ENCODE measurements around the gene MEFV. TPM values are rescaled to one million over a fixed set of nuclear protein-coding genes. Genes with fewer than 3 reads are reported as not detected.

Gene MEFV
- total and polyA plus RNA-seq, 2 of the 13 experiments (the other 11 are each of a cell fraction or from before 2014, with no cell fraction given), result 0.22 TPM; not detected in 1

DNA sequence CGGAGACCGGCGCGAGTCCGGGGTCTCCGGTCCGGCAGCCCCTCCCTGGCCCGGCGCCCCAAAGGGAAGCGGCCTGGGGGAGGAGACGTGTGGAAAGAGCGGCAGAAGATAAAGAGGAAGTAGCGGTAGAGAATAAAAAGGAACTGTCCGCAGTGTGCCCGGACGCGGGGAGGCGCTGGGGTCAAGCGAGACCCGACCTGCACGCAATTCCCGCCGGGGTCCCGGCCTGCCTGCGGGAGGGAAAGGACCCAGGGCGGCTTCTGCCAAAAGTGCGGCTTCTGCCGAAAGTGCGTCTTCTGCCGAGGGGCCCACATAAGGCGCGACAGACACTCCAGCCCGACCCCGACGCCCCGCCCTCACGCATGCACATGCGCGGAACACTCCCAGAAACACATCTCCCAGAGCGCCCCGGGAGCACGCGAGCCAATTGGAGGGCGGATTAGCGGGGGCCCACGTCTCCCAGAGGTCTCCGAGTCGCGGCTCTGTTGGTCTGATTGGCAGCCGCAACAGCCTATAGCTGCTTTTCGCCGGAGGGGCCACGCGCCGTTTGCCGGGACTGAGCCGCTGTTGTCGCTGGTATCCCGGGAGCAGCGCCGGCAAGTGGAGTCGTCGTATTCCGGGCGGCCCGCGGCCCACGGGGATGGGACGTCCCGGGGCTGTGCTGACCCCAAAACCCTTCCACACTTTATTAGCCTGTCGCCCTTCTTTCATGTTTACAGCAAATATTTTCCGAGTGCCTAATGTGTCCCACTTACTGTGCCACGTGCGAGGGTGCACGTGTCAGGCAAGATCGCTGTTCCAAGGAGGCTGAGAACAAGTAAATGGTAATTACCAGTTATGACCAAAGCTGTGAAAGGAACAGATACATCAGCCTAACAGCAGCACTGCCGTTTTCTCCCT is 8.0 kb upstream of the MEFV start (continued):
- TF ChIP-seq, protein P1, sequence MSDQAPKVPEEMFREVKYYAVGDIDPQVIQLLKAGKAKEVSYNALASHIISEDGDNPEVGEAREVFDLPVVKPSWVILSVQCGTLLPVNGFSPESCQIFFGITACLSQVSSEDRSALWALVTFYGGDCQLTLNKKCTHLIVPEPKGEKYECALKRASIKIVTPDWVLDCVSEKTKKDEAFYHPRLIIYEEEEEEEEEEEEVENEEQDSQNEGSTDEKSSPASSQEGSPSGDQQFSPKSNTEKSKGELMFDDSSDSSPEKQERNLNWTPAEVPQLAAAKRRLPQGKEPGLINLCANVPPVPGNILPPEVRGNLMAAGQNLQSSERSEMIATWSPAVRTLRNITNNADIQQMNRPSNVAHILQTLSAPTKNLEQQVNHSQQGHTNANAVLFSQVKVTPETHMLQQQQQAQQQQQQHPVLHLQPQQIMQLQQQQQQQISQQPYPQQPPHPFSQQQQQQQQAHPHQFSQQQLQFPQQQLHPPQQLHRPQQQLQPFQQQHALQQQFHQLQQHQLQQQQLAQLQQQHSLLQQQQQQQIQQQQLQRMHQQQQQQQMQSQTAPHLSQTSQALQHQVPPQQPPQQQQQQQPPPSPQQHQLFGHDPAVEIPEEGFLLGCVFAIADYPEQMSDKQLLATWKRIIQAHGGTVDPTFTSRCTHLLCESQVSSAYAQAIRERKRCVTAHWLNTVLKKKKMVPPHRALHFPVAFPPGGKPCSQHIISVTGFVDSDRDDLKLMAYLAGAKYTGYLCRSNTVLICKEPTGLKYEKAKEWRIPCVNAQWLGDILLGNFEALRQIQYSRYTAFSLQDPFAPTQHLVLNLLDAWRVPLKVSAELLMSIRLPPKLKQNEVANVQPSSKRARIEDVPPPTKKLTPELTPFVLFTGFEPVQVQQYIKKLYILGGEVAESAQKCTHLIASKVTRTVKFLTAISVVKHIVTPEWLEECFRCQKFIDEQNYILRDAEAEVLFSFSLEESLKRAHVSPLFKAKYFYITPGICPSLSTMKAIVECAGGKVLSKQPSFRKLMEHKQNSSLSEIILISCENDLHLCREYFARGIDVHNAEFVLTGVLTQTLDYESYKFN (CRISPR knock-in tag; conservative IDR thresholded peaks at IDR 0.05), result peak; percentile 31; the same call in 1 of the 2 replicates
- TF ChIP-seq KDM3A (CRISPR knock-in tag; IDR thresholded peaks at IDR 0.05; ENCODE audit: low read depth) (peak; percentile 41; the same call in 1 of the 2 replicates), ZNF747 (CRISPR knock-in tag; IDR thresholded peaks at IDR 0.05; ENCODE audit: borderline replicate concordance) (no peak), BORCS8-MEF2B (CRISPR knock-in tag; IDR thresholded peaks at IDR 0.05) (0 out of 2 replicates have a peak, but pooled peaks have one; percentile 23), ZNF878 (CRISPR knock-in tag; IDR thresholded peaks at IDR 0.05) (peak; percentile 89), SP1 (IDR thresholded peaks at IDR 0.05) (no peak), SP1 (CRISPR knock-in tag; IDR thresholded peaks at IDR 0.05) (peak; percentile 55; the same call in 1 of the 2 replicates), SOX13 (IDR thresholded peaks at IDR 0.05) (no peak), SOX13 (CRISPR knock-in tag; conservative IDR thresholded peaks at IDR 0.05 in 1 of 2, IDR thresholded peaks at IDR 0.05 in 1 of 2) (no peak; a peak in 1 of 4 replicates), ZBTB38 (CRISPR knock-in tag; IDR thresholded peaks at IDR 0.05) (no peak), ZBTB21 (CRISPR knock-in tag; IDR thresholded peaks at IDR 0.05) (no peak), SMARCE1 (IDR thresholded peaks at IDR 0.05; ENCODE audit: borderline replicate concordance) (no peak), MAFG (CRISPR knock-in tag; IDR thresholded peaks at IDR 0.05) (no peak)
- TF ChIP-seq, protein P2, sequence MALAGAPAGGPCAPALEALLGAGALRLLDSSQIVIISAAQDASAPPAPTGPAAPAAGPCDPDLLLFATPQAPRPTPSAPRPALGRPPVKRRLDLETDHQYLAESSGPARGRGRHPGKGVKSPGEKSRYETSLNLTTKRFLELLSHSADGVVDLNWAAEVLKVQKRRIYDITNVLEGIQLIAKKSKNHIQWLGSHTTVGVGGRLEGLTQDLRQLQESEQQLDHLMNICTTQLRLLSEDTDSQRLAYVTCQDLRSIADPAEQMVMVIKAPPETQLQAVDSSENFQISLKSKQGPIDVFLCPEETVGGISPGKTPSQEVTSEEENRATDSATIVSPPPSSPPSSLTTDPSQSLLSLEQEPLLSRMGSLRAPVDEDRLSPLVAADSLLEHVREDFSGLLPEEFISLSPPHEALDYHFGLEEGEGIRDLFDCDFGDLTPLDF (CRISPR knock-in tag; IDR thresholded peaks at IDR 0.05), result peak; percentile 55; the same call in 1 of the 2 replicates
- TF ChIP-seq, protein P3, sequence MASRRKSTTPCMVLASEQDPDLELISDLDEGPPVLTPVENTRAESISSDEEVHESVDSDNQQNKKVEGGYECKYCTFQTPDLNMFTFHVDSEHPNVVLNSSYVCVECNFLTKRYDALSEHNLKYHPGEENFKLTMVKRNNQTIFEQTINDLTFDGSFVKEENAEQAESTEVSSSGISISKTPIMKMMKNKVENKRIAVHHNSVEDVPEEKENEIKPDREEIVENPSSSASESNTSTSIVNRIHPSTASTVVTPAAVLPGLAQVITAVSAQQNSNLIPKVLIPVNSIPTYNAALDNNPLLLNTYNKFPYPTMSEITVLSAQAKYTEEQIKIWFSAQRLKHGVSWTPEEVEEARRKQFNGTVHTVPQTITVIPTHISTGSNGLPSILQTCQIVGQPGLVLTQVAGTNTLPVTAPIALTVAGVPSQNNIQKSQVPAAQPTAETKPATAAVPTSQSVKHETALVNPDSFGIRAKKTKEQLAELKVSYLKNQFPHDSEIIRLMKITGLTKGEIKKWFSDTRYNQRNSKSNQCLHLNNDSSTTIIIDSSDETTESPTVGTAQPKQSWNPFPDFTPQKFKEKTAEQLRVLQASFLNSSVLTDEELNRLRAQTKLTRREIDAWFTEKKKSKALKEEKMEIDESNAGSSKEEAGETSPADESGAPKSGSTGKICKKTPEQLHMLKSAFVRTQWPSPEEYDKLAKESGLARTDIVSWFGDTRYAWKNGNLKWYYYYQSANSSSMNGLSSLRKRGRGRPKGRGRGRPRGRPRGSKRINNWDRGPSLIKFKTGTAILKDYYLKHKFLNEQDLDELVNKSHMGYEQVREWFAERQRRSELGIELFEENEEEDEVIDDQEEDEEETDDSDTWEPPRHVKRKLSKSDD (CRISPR knock-in tag; IDR thresholded peaks at IDR 0.05; ENCODE audit: low read depth), result peak; percentile 42; the same call in 1 of the 2 replicates
- TF ChIP-seq, protein P4, sequence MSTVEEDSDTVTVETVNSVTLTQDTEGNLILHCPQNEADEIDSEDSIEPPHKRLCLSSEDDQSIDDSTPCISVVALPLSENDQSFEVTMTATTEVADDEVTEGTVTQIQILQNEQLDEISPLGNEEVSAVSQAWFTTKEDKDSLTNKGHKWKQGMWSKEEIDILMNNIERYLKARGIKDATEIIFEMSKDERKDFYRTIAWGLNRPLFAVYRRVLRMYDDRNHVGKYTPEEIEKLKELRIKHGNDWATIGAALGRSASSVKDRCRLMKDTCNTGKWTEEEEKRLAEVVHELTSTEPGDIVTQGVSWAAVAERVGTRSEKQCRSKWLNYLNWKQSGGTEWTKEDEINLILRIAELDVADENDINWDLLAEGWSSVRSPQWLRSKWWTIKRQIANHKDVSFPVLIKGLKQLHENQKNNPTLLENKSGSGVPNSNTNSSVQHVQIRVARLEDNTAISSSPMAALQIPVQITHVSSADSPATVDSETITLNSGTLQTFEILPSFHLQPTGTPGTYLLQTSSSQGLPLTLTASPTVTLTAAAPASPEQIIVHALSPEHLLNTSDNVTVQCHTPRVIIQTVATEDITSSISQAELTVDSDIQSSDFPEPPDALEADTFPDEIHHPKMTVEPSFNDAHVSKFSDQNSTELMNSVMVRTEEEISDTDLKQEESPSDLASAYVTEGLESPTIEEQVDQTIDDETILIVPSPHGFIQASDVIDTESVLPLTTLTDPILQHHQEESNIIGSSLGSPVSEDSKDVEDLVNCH (CRISPR knock-in tag; IDR thresholded peaks at IDR 0.05), result no peak
- TF ChIP-seq, protein P5, sequence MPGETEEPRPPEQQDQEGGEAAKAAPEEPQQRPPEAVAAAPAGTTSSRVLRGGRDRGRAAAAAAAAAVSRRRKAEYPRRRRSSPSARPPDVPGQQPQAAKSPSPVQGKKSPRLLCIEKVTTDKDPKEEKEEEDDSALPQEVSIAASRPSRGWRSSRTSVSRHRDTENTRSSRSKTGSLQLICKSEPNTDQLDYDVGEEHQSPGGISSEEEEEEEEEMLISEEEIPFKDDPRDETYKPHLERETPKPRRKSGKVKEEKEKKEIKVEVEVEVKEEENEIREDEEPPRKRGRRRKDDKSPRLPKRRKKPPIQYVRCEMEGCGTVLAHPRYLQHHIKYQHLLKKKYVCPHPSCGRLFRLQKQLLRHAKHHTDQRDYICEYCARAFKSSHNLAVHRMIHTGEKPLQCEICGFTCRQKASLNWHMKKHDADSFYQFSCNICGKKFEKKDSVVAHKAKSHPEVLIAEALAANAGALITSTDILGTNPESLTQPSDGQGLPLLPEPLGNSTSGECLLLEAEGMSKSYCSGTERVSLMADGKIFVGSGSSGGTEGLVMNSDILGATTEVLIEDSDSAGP (CRISPR knock-in tag; IDR thresholded peaks at IDR 0.05; ENCODE audit: borderline replicate concordance), result peak; percentile 92; the same call in 1 of the 2 replicates
